ENCODE measurements around the gene CACNA1A. TPM values are rescaled to one million over a fixed set of nuclear protein-coding genes. Genes with fewer than 3 reads are reported as not detected.
A peak's percentile ranks its signal among the peaks of the same experiment; 100 is the strongest.

Gene CACNA1A
- polyA plus RNA-seq, 3 donors = 1.8 to 3.6 (median 1.9) TPM

DNA sequence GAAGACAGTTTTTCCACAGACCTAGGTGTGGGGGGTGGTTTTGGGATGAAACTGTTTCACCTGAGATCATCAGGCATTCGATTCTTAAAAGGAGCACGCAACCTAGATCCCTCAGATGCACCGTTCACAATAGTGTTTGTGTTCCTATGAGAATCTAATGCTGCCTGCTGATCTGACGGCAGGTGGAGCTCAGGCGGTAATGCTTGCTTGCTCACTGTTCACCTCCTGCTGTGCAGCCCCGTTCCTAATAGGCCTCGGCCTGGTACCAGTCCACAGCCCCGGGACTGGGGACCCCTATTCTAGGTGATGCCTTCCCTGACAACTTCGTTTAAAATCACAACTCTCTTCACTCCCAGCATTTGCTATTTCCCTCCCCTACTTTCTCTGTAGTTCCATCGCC is 206.4 kb downstream of the CACNA1A start:
- no peak for DNase-seq (ENCODE audit: extremely low read depth in 1 of 11, low read depth in 9 of 11, low spot score in 4 of 11)

DNA sequence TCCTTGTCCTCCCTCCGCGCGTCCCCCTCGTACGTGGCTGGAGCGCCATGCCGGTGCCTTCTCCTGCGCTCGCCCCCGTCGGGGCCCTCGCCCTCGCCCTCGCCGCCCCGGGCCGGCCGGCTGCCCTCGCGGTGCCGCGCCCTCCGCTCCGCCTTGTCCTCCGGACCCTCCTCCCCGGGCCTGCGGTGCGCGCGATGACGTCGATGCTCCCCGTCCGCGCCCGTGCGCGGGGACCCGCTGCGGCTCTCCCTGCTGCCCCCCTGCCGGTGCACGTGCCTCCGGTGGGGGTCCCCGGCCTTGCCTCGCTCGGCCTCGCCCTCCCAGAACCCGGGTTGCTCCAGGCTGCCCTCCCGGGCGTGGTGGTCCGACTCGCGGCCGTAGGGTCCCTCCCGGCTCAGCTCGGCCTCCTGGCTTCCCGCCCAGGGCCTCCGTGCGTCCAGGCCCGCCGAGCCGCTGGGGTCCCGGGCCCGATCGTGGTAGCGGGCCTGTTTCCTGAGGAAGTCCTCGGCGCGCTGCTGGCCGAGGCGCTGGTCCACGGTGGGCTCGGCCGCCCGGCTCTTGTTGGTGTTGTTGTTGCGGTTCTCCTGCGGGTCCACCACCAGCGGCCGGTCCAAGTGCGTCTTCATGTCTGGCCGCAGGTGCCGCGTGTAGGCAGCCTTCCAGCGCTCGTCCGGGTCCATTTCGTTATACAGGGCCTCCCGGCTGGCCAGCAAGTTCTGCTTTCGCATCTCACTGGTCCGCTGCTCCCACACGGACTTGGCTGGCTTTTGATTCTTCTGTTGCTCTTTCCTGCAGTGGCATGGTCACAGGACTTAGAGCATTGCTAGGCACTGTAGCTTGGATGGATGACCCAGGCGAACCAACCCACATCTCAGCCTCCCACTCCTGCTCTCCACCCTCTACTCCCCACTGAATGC is 207.5 kb downstream of the CACNA1A start:
- DNase-seq (ENCODE audit: extremely low read depth in 1 of 11, low read depth in 9 of 11, low spot score in 4 of 11) = peak in 1 of 11 donors; percentile 6

DNA sequence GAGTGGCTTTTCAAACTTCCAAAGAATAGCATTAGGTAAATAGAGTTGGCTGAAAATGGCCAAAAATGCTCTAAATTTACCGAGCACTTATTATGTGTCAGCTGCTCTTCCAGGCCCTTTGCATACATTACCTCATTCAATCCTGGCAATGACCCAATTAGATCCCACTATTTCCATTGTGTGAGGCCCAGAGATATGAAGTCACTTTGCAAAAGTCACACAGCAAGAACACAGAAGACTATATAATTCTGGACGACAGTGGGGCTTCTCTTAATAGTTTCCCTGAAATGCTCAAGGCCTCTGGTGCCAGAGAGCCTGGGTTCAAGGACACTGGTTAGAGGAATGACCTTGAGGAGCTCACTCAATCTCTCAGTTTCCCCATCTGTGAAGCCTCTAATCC is 209.3 kb downstream of the CACNA1A start:
- no peak for DNase-seq (ENCODE audit: extremely low read depth in 1 of 11, low read depth in 9 of 11, low spot score in 4 of 11)

DNA sequence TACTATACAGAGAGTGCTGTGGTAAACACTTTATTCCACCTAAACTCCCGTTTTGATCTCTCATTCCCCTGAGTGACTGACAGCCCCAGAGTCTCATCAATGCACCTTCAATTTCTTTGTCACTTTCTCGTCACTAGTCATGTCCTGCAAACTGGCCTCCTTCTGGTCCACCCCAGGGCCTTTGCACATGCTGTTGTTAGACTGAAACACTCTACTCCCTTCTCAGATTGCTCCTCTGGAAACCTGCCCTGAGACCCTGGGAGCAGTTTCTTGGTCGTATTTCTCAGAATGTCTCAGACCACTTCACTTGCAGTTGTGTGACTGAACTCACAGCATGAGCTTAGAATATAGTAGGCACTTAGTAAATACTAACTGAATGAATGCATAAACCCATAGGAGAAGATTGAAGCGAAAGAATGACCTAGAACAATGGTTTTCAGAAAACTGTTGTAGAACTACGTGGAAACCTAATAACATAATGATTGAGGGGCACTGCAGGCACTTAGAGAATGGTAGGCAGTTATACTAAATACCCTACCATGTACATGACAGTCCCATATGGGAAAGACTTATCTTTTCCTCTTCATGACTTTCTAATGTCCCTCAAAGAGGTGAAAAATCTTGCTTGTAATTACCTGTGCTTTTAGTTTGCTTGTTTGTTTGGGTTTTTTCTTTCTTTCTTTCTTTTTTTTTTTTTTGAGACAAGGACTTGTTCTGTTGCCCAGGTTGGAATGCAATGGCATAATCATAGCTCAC is 211.3 kb downstream of the CACNA1A start:
- no peak for DNase-seq (ENCODE audit: extremely low read depth in 1 of 11, low read depth in 9 of 11, low spot score in 4 of 11)

DNA sequence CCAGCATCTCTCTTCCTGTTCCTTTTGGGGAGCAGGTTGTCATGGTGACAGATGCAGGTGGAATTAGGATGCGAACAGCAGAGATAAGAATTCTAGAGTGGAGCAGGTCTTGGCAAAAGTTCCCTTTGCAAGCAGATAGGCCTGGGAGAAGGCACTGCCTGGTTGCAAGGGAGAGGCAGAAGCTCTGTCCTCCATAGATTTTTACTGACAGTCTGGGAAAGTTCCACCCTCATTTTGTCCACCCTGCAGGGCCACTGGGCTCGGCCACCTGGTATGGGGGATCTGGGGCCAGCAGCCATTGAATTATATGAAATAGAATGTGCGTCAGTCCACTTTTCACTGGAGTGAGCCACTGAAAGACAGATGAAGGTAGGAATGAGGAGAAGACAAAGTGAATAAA is 214.4 kb downstream of the CACNA1A start:
- DNase-seq (ENCODE audit: extremely low read depth in 1 of 11, low read depth in 9 of 11, low spot score in 4 of 11) = no peak

DNA sequence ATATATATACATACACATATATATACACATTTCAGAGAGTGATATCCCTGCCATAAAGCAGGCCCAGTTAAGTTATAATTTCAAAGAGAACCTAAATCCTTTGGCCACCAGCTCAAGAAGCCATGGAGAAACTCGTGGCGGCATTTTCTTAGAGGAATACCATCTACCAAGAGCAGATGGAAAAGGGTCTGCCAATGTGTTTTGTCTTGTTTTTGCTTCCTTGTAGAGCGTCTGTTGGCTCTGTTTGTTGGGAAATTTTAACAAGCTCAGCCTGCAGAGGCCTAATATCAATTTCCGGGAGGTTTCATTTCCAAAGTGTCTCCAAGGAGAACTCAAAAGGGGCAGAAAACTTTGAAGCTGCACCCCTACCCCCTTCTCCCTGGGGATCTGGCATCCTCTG is 215.5 kb downstream of the CACNA1A start:
- no peak for DNase-seq (ENCODE audit: extremely low read depth in 1 of 11, low read depth in 9 of 11, low spot score in 4 of 11)

DNA sequence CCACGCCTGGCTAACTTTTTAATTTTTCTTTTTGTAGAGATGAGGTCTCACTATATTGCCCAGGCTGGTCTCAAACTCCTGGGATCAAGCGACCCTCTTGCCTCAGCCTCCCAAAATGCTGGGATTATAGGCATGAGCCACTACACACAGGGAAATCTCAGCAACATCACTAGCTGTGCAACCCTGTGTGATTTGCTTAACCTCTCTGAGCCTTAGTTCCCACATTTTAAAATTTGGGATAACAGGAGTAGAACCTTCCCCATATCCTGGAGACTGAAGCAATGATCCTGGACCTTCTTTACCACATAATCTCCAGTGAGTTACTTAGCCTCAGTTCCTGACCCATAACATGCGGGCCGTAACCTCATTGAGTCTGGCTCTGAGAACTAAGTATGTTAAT is 217.0 kb downstream of the CACNA1A start:
- DNase-seq (ENCODE audit: extremely low read depth in 1 of 11, low read depth in 9 of 11, low spot score in 4 of 11) = no peak

DNA sequence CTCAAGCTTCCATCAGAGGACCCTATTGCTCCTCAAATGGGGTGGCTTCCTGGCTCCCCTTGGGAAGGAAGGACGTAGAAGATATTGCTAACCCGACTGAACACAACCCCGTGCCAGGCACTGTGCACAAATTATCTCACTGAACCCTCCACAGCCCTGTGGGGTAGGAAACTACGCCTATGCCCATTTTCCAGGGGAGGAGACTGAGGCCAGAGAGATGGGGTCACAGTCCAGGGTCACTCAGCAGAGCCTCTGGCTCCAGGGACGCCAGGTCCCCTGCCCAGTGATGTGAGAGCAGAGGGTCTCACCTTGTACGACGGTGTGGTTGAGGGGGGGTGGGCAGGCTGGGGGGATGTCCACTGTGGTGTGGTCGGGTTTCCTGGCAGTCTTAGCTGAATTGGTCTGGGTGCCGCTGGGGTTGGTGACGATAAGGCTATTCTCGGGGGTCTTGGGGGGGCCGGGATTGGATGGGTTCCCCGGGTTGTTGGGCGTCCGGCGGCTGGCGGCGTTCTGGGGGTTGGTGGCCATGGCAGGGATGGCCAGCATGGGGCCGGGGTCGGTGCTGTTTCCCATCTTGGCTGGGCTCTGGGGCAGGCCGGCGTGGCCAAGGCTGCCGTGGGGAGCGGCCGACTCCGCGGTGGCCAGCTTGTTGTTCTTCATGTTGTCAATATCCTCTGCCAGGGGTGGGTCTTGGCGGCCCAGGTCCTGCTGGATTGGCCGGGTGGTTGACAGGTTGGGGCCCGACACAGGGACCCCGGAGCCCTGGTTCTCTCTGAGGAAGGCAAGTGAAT is 219.9 kb downstream of the CACNA1A start:
- no peak for DNase-seq (ENCODE audit: extremely low read depth in 1 of 11, low read depth in 9 of 11, low spot score in 4 of 11)

DNA sequence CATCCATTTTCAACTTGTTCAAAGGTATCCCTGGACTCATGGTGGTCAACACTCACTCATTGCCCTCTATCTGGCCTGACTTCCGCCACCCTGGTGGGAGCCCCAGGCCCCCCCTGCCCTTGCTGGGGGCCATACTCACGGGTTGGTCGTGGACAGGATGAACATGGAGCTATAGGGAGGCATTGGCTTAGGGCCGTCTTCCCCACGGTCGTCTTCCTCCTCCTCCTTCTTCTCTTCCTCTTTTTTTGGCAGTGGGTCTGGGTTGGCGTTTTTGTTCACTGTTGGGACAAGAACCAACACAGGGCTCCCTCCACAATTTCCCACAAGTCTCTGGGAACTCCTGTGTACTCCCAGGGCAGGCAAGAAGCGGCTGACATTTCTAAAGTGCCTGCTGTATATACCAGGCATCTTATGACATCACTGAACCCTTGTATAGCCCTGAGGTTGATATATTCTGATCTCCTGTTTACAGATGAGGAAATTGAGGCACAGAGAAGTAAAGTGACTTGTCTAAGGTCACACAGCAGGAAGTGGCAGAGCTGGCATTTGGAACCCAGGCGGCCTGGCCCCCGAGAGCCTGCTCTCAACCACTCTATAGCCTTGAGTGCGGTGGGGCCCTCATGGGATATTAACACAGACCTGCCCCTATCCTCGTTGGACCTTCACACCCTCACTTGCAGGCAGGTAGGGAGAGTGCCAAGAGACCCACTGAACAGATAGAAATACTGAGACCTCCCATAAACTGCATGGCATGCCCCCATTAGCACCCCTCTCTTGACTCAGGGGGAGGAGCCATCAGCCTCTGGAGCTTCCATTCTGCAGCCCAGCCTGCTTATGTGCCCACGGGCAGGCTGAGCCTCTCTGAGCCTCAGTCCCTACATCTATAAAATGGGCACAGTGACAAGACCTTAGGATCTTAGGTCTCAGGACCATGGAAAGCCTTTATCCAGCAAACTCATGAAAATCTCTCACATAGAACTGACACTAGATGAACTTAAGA is 221.1 kb downstream of the CACNA1A start:
- DNase-seq (ENCODE audit: extremely low read depth in 1 of 11, low read depth in 9 of 11, low spot score in 4 of 11) = no peak

DNA sequence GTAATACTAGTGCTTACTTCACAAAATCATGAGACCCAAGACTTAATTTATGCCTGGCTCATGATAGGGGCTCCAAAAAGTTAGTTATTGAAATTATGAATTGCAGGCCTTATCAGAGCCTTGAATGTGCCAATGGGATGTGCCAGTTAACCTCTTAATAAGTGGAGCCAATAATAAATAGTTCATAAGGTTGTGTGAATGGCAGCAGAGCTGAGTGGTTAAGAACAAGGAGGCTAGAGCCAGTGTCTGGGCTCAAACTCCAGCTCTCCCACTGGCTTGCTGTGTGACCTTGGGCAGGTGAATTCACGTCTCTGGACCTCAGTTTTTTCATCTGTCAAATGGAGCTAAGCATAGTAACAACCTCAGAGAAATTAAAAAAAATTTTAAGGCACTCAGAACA is 222.4 kb downstream of the CACNA1A start:
- no peak for DNase-seq (ENCODE audit: extremely low read depth in 1 of 11, low read depth in 9 of 11, low spot score in 4 of 11)

DNA sequence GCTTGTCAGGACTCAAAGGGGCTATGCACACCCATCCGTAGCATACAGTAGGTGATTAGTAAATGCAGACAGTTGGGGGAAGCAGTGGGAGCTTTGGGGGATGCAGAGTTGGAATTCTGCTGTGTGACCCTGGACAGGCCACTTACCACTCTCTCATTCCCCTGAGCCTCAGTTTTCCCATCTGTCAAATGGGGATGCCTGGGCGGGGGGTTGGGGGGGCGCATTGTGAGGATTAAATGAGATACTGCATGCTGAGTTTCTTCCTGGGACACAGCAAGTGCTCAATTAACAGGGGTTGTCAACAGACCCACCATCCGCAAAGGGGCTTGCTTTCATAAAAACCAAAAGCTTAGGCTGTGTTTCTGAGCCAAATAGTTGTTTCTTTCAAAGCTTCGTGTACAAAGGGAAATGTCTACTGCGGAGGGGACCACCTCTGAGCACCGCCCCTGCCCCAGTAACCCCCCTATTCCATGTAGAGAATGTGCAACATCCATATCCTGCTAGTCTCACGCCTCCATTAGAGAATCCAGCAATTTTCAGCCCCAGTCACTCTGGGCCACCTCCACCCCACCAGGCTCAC is 223.7 kb downstream of the CACNA1A start:
- no peak for DNase-seq (ENCODE audit: extremely low read depth in 1 of 11, low read depth in 9 of 11, low spot score in 4 of 11)

DNA sequence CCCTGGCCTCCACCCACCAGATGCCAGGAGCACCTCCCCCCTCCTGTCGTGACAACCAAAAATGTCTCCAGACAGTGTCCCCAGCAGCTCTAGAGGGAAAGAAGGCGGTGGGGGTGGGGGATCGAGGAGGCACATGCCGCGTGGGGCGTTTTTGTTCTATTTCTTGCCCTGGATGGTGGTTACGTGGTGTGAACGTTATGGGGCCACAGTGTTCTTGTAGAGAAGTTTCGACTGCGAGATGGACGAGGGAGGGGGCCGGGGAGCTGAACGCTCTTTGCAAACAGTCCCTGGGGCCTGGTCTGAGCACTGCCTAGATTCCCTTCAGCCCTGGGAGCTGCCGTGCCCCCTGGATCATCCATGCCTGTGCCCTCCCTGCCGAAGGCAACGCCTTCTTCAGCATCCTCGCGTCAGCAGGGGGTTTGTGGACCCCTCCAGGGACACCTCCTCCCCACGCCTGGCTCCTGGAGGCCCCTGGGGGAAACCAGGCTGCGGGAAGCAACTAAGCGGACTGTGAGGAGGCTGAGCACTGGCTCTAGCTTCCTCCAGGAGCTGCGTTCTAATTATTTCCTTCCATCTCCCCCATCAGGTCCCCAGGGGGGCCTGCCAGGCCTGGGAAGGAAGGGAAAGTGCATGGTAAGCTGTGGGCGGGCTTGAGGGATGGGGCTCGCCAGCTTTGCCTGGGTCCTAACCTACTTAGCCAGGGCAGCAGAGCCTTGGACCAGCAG is 224.6 kb downstream of the CACNA1A start:
- DNase-seq (ENCODE audit: extremely low read depth in 1 of 11, low read depth in 9 of 11, low spot score in 4 of 11) = no peak

DNA sequence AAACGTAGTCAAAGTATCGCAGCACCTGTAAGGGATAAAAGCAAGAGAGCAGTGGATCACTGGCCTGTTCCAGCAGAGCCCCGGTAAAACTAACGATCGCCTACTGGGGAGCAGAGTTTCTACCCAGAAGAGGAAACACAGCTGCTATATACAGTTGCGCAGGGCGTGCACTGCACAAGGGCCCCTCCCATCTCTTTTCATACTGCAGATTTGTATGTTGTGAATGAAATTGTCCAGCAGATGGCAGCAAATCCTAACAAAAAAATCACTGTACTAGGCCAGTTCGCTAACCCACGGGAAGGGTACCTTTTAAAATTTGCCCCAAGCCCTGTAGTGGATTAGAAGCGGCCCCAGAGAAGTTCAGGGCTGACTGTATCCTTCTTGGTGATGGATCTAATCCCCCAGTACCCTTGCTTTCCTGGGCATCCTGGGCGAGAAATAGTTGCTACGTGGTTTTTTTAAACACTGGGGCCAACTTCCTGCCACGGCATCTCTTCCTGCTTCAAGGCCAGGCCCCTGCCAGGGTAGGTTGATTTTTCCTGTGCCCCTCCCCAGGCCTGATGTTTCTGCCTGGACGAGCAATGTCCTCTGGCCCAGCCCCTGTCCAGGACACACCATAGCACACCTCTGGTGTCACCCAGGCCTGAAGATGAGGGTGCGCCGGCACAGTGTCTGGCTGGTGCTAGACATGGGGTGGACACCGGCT is 229.0 kb downstream of the CACNA1A start:
- DNase-seq (ENCODE audit: extremely low read depth in 1 of 11, low read depth in 9 of 11, low spot score in 4 of 11) = peak; percentile 40 to 77 (median 64)

DNA sequence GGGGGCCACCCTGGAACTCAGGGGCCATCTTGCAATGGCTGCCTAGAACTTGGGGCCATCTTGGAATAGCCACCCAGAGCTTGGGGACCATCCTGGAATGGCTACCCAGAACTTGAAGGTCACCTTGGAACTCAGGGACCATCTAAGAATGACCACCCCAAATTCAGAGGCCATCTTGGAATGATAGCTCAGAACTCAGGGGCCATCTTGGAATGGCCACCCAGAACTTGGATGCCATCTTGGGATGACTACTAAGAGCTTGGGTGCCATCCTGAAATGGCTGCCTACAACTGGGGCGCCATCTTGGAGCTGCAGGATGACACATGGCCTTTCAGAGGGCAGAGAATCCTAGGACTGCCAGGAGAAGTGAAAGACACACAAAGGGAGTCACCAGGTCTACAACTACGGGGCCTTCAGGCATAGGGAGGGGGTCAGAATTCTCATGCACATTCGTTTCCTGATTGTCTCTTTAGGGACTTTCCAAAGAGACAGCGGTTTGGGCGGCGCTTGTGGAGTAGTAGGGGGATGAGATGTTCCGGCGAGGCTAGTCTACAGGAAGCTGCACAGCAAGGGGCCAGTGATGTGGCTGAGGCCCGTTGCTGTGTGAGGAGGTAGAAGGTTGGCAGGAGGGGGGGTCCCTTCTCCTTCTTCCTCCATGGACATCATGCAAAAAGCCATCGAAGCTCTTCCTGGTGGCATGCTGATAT is 231.1 kb downstream of the CACNA1A start:
- no peak for DNase-seq (ENCODE audit: extremely low read depth in 1 of 11, low read depth in 9 of 11, low spot score in 4 of 11)

DNA sequence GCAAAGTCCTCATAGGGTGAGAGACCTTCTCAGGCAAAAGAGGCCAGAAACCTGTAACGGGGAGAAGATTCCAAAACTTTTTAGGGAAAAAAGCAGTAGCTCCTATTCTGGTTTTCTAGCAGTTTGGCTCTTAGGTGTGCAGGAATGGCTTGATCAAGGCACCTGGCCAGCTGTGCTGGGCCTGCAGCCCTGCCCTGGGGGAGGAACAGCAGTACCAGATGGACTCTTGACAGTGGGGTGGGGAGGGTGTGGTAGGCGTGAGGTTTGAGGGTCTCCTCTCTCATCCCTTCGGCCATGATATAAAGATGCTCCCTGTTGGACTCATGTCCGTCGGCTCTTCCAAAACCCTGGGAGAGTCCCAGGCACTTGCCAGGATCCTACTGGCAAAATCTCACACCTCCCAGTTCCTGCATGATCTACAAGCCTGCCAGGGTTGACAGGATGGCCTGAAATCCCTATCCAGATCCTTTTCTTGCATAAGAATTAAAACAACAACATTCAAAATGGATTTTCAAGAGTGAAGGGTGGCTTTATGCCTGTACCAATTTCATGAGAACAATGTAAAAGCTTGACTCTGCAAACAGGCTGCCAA is 235.7 kb downstream of the CACNA1A start:
- DNase-seq (ENCODE audit: extremely low read depth in 1 of 11, low read depth in 9 of 11, low spot score in 4 of 11) = no peak

DNA sequence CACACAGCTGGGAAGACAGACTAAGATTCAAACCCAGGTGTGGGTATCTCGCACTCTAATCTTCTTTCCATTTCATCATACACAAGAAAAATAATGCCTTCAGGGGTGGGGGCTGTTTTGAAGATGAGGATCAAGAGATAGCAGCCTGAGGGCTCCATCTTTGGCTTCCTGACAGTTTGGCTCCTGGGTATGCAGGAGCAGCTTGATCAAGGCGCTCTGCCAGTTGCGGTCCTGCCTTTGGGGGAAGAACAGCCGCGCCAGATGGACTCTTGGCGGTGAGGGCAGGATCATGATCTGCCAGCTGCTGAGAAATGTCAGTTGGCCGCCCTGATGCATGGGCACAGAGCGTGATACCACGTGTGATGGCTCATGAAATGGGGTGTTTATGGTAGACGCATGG is 236.9 kb downstream of the CACNA1A start:
- DNase-seq (ENCODE audit: extremely low read depth in 1 of 11, low read depth in 9 of 11, low spot score in 4 of 11) = no peak

All from renal cortex interstitium (tissue), 11 donors.